H9 (cell line): ENCODE data around the gene COA8. TPM values are rescaled to one million over a fixed set of nuclear protein-coding genes. Genes with fewer than 3 reads are reported as not detected.
A peak's percentile ranks its signal among the peaks of the same experiment; 100 is the strongest.

Source experiments
- DNase-seq: peaks from one replicate; pipeline ENCODE4 v3.0.0-alpha.2; 2017
- H2AFZ ChIP-seq: one replicate; pipeline ENCODE4 v1.6.1; 2013; ENCODE audit warnings: mild to moderate bottlenecking, low read length, control low read depth, moderate library complexity
- H2AK5ac ChIP-seq: 2 replicates; pipeline ENCODE4 v1.6.1; 2013; ENCODE audit warnings: low read length, control low read depth, mixed read lengths; ENCODE audit not compliant: insufficient read length
- H2BK120ac ChIP-seq: one replicate; pipeline ENCODE4 v1.6.1; 2013; ENCODE audit warnings: low read depth, mild to moderate bottlenecking, low read length, control low read depth, inconsistent platforms; ENCODE audit not compliant: poor library complexity, severe bottlenecking
- H2BK12ac ChIP-seq: 2 replicates; pipeline ENCODE4 v1.6.1; 2013; ENCODE audit warnings: low read length, control low read depth, mixed read lengths, low read depth; ENCODE audit not compliant: insufficient read length
- H2BK15ac ChIP-seq: 2 replicates; pipeline ENCODE4 v1.6.1; 2013; ENCODE audit warnings: low read depth, low read length, control low read depth
- H2BK20ac ChIP-seq: one replicate; pipeline ENCODE4 v1.6.1; 2013; ENCODE audit warnings: low read depth, mild to moderate bottlenecking, low read length, control low read depth, inconsistent platforms; ENCODE audit not compliant: poor library complexity, severe bottlenecking
- H2BK5ac ChIP-seq: 2 replicates; pipeline ENCODE4 v1.6.1; 2013; ENCODE audit warnings: low read length, control low read depth, mixed read lengths; ENCODE audit not compliant: insufficient read length
- H3K14ac ChIP-seq: 2 replicates; pipeline ENCODE4 v1.6.1; 2013; ENCODE audit warnings: low read length, control low read depth; ENCODE audit not compliant: insufficient read depth
- H3K18ac ChIP-seq: 2 replicates; pipeline ENCODE4 v1.6.1; 2013; ENCODE audit warnings: low read depth, mild to moderate bottlenecking, mixed read lengths, low read length, control low read depth; ENCODE audit not compliant: insufficient read length
- H3K23ac ChIP-seq: 2 replicates; pipeline ENCODE4 v1.6.1; 2013; ENCODE audit warnings: low read length, control low read depth, mixed read lengths, low read depth; ENCODE audit not compliant: insufficient read length
- H3K23me2 ChIP-seq: 2 replicates; pipeline ENCODE4 v1.6.1; 2013; ENCODE audit warnings: low read depth, mild to moderate bottlenecking, mixed read lengths, low read length, control low read depth; ENCODE audit not compliant: insufficient read length, poor library complexity, severe bottlenecking
- H3K27ac ChIP-seq: 2 replicates; pipeline ENCODE4 v1.5.1; 2013; ENCODE audit warnings: low read length, control low read depth, mixed read lengths, low read depth; ENCODE audit not compliant: insufficient read length
- H3K27me3 ChIP-seq: 2 replicates; pipeline ENCODE4 v1.6.1; 2013; ENCODE audit warnings: low read length, control low read depth, inconsistent platforms; ENCODE audit not compliant: insufficient read depth
- H3K4ac ChIP-seq: 2 replicates; pipeline ENCODE4 v1.6.1; 2013; ENCODE audit warnings: low read depth, mild to moderate bottlenecking, control low read depth, inconsistent platforms, low read length, moderate library complexity
- H3K4me1 ChIP-seq: 2 replicates; pipeline ENCODE4 v1.6.1; 2013; ENCODE audit warnings: low read length, control low read depth, inconsistent platforms; ENCODE audit not compliant: insufficient read depth
- H3K4me2 ChIP-seq: 2 replicates; pipeline ENCODE4 v1.6.1; 2013; ENCODE audit warnings: low read length, control low read depth, mixed read lengths; ENCODE audit not compliant: insufficient read length, insufficient read depth
- H3K56ac ChIP-seq: 2 replicates; pipeline ENCODE4 v1.6.1; 2013; ENCODE audit warnings: low read depth, mild to moderate bottlenecking, mixed read lengths, low read length, control low read depth; ENCODE audit not compliant: insufficient read length
- H3K79me1 ChIP-seq: 2 replicates; pipeline ENCODE4 v1.6.1; 2013; ENCODE audit warnings: low read depth, mild to moderate bottlenecking, moderate library complexity, low read length, control low read depth, inconsistent platforms; ENCODE audit not compliant: insufficient read depth, poor library complexity, severe bottlenecking
- H3K79me2 ChIP-seq: 2 replicates; pipeline ENCODE4 v1.6.1; 2013; ENCODE audit warnings: low read length, control low read depth, inconsistent platforms; ENCODE audit not compliant: insufficient read depth
- H3K9ac ChIP-seq: 2 replicates; pipeline ENCODE4 v1.6.1; 2013; ENCODE audit warnings: low read length, control low read depth, mixed read lengths; ENCODE audit not compliant: insufficient read length; ENCODE audit errors: extremely low read depth
- H3K9me3 ChIP-seq: one replicate; pipeline ENCODE4 v1.6.1; 2013; ENCODE audit warnings: low read depth, low read length, inconsistent platforms; ENCODE audit not compliant: control insufficient read depth
- H3T11ph ChIP-seq: one replicate; pipeline ENCODE4 v1.6.1; 2013; ENCODE audit warnings: mild to moderate bottlenecking, low read length, control low read depth, inconsistent platforms
- H4K20me1 ChIP-seq: one replicate; pipeline ENCODE4 v1.6.1; 2013; ENCODE audit not compliant: control insufficient read depth, insufficient read length, insufficient read depth
- H4K5ac ChIP-seq: 2 replicates; pipeline ENCODE4 v1.6.1; 2013; ENCODE audit warnings: low read depth, mild to moderate bottlenecking, mixed read lengths, low read length, control low read depth; ENCODE audit not compliant: insufficient read length
- H4K8ac ChIP-seq: replicated peaks from 2 replicates; pipeline ENCODE4 v1.6.1; 2013; ENCODE audit warnings: low read length, control low read depth, mixed read lengths, low read depth; ENCODE audit not compliant: insufficient read length
- H4K91ac ChIP-seq: 2 replicates; pipeline ENCODE4 v1.6.1; 2013; ENCODE audit warnings: low read depth, mild to moderate bottlenecking, moderate library complexity, mixed read lengths, low read length, control low read depth; ENCODE audit not compliant: insufficient read length
- H3K27ac Mint-ChIP-seq, 3 experiments: 2 replicates in 2 of 3; 3 replicates in 1 of 3; pipeline ENCODE4 v1.8.0; 2020 to 2021; ENCODE audit warnings: mixed read lengths in 3 of 3, mild to moderate bottlenecking in 1 of 3, moderate library complexity in 1 of 3
- H3K27me3 Mint-ChIP-seq: 2 replicates; pipeline ENCODE4 v1.8.0; 2021; ENCODE audit warnings: low read depth, mild to moderate bottlenecking, moderate library complexity, mixed read lengths
- H3K36me3 Mint-ChIP-seq, 3 experiments: 2 replicates in 2 of 3; 3 replicates in 1 of 3; pipeline ENCODE4 v1.8.0; 2020 to 2021; ENCODE audit warnings: low read depth in 3 of 3, mixed read lengths in 3 of 3; ENCODE audit not compliant: insufficient read depth in 1 of 3
- H3K4me1 Mint-ChIP-seq, 2 experiments: 2 replicates each; pipeline ENCODE4 v1.8.0; 2020; ENCODE audit warnings: mixed read lengths in 2 of 2
- H3K4me3 Mint-ChIP-seq, 2 experiments: 2 replicates in 1 of 2; 3 replicates in 1 of 2; pipeline ENCODE4 v1.8.0; 2020 to 2021; ENCODE audit warnings: mild to moderate bottlenecking in 2 of 2, mixed read lengths in 2 of 2, moderate library complexity in 1 of 2
- H3K9me3 Mint-ChIP-seq, 2 experiments: 2 replicates in 1 of 2; 3 replicates in 1 of 2; pipeline ENCODE4 v1.8.0; 2020; ENCODE audit warnings: mild to moderate bottlenecking in 2 of 2, mixed read lengths in 2 of 2, moderate library complexity in 1 of 2
- CTCF ChIP-seq: fragments of 200-600 bp; sonication (generic); conservative IDR thresholded peaks from 3 replicates; pipeline ENCODE4 v1.8.0; 2021; ENCODE audit warnings: antibody characterized with exemption, mild to moderate bottlenecking
- WGBS: extraction: QIAGEN DNeasy Blood & Tissue Kit; methylation state at CpG from one replicate; pipeline ENCODE4 v1.1.7; 2013; ENCODE audit warnings: missing lambda C conversion rate, low lambda C conversion rate, mixed read lengths; ENCODE audit not compliant: insufficient read length; ENCODE audit errors: extremely low coverage; 5-methylcytosine and 5-hydroxymethylcytosine counted together
- total RNA-seq: library from RNA; stranded (reverse); gene quantifications from 2 replicates; pipeline ENCODE4 v1.2.1, GENCODE V29; 2021

Gene COA8
- total RNA-seq, 1 experiment from 2014 or later: 45.5 TPM

GRCh38 chr14:103530390-103530789 is 32.4 kb upstream of the COA8 start:
- Mint-ChIP-seq H3K4me1 (peaks cover 14 to 27% of the 10 kb centered on the region in 2 experiments), H3K36me3 (peaks cover 0 to 8% (median 4%) of the 10 kb centered on the region in 3 experiments; a peak in 5 of 7 replicates), H3K27ac (0 out of 7 replicates have a peak overlapping the region, but pooled peaks of 1 of the 3 experiments have one; percentile 72), H3K9me3 (no peaks in the 10 kb centered on the region; a peak in 2 of 5 replicates), H3K4me3 (peak overlapping the region; percentile 91 to 97), H3K27me3 (peaks cover 13% of the 10 kb centered on the region)
- Histone ChIP-seq H3K23ac (no peak overlapping the region), H3K14ac (no peak overlapping the region; the same call in 1 of the 2 replicates), H4K20me1 (peaks cover 4% of the 10 kb centered on the region), H3K27me3 (no peaks in the 10 kb centered on the region), H3K4me2 (peak overlapping the region; percentile 93), H3K79me1 (peaks cover 13% of the 10 kb centered on the region), H2BK120ac (no peak overlapping the region), H3K79me2 (peaks cover 10% of the 10 kb centered on the region; the same call in 1 of the 2 replicates), H3K9ac (no peak overlapping the region), H3K4ac (no peak overlapping the region), H2BK12ac (no peak overlapping the region), H3K4me1 (no peaks in the 10 kb centered on the region; the same call in 1 of the 2 replicates), H3T11ph (no peak overlapping the region), H2BK15ac (no peak overlapping the region), H3K56ac (no peak overlapping the region), H2AFZ (no peak overlapping the region), H4K8ac (no peak overlapping the region), H4K91ac (no peak overlapping the region), H3K27ac (no peak overlapping the region), H4K5ac (no peak overlapping the region), H3K9me3 (no peaks in the 10 kb centered on the region), H2BK20ac (no peak overlapping the region), H2AK5ac (no peak overlapping the region), H3K18ac (no peak overlapping the region), H3K23me2 (peaks cover 8% of the 10 kb centered on the region), H2BK5ac (no peak overlapping the region)
- no CpG with 5 or more reads among the region's 7 CpGs for WGBS
- no peak for TF ChIP-seq CTCF
- peak; percentile 73 for DNase-seq
